GM21619 (cell line): Measurements from ENCODE around the gene ICOS.
"Not testable (repeated sequence)": the region's sequence is repeated elsewhere in the genome, so short reads cannot be mapped to it uniquely, and the experiment has no call there.

ENCODE experiments used
- ATAC-seq: cut with Tn5 transposase; IDR thresholded peaks from one replicate; pipeline ENCODE4 v1.9.1; 2021; ENCODE audit not compliant: unreplicated experiment

ICOS gene

DNA sequence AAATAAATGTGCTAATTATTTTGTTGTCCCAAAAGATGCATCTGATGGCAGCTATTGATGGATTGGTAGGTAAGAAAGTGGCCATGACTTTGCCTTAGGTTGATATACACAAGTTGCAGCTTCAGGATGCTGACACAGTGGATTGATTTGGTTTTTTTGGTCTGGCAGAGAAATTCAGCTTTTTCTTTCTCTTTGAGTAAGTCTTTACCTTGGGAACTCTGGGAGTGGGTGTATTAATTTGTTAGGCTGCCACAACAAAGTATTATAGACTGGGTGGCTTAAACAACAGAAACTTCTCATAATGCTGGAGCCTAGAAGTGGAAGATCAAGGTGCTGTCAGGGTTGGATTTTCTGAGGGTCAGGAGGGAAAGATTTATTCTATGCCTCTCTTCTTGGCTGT, 19.8 kb upstream of the ICOS start:
- no peak for ATAC-seq

DNA sequence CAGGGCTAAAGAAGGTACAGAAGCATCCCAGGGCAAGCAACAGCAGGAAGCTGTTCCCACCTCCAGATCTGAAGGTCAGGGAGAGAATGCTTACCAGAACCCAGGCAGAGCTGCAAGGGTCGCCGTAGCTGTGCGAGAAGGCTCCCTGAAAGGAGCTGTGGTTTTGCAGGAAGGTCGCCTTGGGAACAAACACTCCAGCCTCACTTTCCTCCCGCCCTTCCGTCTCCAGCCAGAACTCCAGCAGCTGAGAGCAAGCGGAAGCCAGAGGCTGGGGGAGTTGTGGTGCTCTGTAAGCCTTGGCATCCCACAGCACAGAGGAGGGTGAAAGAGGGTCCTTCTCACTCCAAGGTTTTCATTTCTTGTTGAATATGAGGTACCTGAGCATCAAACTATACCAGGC, 18.3 kb upstream of the ICOS start:
- ATAC-seq = no peak

GRCh38 chr2:203918839-203919238, 17.7 kb upstream of the ICOS start:
- no peak for ATAC-seq

DNA sequence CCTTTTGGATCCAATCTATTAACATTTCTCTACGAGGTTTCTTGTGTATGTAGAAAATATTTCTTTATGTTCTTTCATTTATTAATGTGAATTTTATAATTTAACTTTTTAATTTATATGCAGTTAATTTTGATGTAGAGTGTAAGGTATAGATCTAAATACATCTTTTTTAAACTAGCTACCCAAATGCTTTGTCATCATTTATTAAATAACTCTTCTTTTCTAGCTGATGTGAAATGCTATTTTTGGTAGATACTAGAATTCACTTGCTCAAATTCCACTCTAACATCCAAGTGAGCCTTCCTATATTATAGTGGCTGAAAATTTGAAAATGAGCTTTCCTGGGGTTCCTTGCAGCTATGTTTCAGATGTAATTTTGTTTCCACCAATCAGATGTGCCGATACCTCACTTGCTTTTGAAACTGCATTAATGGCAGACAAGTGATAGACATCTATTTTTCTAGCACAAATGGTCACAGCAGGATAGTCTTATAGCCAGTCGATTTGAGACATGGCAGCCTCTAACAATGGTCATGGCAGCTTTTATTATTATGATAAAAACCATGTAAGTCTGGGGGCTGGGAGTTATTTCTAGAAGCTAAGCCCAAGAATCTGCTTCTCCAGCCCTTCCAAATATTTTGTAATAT, 10.9 kb upstream of the ICOS start:
- ATAC-seq = no peak

- no peak for ATAC-seq
Observed at GRCh38 chr2:203928849-203929248, 7.7 kb upstream of the ICOS start.

- not testable (repeated sequence) for ATAC-seq
Observed at GRCh38 chr2:203931262-203931661, 5.3 kb upstream of the ICOS start.

DNA sequence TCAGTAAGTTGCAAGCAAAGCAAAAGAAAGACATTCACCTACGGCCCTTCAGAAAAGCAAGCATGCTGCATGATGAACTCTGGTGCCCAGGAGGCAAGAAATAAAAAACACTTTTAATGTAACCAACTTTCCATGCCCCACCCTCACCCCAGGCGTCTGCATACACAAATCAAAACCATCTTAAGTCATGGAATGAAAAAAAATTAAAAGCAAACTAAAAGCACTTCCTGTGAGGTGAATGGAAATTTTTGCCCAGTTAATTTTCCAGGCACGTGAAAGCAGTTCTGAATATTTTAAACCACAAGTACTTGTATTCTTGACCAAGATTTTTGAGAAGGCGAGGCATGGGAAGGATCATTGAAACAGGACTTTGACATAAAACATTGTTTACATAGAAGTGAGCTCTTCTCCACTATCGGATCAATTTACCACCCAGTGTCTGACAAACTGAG, 2.5 kb upstream of the ICOS start:
- ATAC-seq = no peak

DNA sequence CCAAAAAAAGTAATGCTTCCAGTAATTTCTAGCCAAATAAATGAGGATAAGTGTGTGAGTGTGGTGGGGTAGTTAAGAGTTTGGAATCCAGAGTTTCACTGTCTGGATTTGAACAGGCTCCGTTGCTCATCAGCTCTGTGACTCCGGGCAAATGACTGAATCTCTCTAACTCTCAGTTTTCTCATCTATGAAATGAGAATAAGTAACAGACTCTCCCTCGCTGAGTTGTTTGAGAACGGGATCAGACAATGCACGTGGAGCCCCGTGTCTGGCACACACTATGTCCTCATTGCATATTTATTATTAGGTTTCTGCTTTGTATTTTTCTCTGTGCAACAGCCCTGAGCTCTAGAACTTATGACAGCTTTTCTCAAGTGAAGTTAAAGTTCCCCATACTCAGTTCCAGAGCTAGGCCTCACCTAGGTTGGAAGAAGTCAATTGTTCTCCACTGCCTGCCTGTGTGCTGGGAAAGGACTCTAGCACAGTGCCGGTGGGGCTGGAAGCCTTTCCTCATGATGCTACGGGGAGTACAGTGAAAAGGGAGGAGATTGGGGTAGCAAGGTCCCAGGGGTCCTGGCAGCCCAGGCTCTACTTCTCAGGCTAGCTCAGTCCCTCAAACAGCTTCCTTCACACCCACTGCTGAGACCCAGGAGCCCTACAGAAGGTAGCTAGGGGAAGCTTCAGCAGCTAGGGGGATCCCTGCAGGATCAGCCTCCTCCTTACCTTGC, 1.7 kb upstream of the ICOS start:
- ATAC-seq = no peak

DNA sequence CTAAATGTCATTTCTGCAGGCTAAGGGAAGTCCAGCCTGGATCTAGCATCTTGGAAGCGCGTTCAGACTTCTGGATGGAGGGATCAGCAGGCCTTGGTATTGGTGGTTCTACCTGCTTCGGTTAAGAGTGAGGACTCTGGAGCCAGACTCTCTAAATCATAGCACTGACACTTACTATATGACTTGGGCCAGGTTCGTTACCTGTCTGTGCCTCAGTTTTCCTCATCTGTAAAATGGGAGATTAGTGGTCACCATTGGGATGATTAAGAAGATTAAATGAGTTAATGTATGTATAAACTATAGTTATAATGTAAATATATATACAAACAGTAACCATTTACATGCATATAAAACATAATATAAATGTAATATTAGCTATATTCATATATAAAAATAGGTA, 995 bp upstream of the ICOS start:
- no peak for ATAC-seq

- no peak for ATAC-seq
Observed at GRCh38 chr2:203936949-203937348, 386 bp downstream of the ICOS start.

GRCh38 chr2:203937788-203938187, 1.2 kb downstream of the ICOS start:
- no peak for ATAC-seq

- ATAC-seq = no peak
Observed at GRCh38 chr2:203940039-203940438, 3.5 kb downstream of the ICOS start.

- ATAC-seq = not testable (repeated sequence)
Observed at GRCh38 chr2:203943493-203944382, 7.2 kb downstream of the ICOS start.

DNA sequence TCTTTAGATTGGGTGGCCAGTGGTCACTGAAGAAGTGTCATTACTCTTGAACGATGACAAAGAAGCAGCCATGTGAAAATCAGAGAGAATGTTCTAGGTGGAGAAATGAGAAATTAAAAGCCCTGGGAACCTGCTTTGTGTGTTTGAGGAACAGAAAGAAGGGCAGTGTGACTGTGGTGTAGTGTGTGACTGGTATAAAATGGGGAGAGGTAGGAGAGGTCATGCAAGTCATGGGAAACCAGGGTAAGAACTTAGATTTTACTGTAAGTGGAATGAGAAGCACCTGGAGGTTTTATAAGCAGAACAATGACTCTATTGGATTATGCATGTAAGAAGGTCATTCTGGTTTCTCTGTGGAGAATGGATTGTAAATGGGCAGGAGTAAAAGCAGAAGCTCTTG, 12.2 kb downstream of the ICOS start:
- peak; percentile 53 for ATAC-seq

DNA sequence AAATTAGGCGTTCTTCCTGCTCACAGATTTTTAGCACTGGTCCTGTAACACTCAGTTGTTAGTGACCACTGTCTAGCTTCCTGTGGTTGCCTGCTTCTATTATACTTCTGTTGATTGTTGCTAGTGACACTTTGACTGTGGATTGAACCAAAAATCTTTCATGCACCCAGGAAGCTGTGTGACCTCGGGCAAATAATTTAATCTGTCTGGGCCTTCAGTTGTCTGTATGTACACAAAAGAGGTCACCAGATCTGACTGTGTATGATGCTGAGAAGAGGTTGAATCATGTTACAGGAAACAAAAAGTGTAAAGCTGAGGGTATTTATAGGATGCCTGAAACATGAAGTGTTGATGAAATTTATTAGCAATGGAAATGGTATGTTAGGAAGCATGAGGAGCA, 12.7 kb downstream of the ICOS start:
- ATAC-seq = peak; percentile 34

DNA sequence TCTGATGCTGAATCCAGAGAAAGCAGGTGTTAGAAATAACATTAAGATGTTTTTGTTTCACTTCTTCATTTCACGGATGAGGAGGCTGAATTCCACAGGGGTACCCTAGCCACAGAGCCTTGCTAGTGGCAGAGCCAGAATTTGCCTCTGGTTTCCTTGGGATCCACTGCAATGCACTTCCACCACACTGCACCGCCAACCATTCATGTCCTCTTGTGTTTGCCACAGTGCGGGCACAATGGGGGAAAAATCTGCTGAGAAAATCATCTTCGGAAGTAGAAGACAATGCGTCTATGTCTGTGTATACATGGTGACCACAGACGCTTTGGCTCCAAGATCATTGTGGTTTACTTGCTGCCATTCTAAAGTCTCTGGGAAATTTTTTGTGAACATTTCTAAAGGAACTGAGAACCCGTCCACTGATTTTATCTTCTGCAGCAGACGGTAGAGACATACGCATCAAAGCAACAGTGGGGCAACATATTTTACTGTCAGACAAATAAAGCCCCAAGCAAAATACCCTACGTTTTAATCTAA, 14.9 kb downstream of the ICOS start:
- no peak for ATAC-seq

- no peak for ATAC-seq
Observed at GRCh38 chr2:203959265-203959664, 22.7 kb downstream of the ICOS start.

DNA sequence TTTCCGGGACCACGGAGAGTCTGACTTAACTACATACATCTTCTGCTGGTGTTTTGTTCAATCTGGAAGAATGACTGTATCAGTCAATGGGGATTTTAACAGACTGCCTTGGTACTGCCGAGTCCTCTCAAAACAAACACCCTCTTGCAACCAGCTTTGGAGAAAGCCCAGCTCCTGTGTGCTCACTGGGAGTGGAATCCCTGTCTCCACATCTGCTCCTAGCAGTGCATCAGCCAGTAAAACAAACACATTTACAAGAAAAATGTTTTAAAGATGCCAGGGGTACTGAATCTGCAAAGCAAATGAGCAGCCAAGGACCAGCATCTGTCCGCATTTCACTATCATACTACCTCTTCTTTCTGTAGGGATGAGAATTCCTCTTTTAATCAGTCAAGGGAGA, 23.1 kb downstream of the ICOS start:
- no peak for ATAC-seq

- ATAC-seq = no peak
Observed at GRCh38 chr2:203960811-203961210, 24.2 kb downstream of the ICOS start.

DNA sequence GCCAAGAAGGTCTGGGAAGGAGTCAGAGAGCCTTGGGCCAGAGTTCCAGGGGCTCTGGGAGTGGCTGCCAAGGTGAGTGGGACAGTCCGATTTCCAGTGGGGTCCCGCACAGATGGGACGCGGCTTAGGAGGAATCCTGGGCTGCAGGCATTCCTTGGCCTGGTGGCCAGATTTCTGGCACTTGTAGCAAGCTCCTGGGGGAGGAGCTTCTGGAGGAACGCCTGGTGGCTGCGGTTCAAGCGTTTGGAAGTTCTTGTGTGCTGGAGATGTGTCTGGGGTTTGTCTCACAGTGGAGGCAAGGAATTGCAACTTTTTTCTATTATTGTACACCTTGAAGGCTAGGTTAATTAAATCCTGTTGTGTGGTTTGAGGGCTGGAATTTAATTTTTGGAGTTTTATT, 28.6 kb downstream of the ICOS start:
- not testable (repeated sequence) for ATAC-seq

- ATAC-seq = no peak
Observed at GRCh38 chr2:203971251-203971650, 34.7 kb downstream of the ICOS start.
